Measurements from ENCODE around the gene PCSK4.
"Not testable (repeated sequence)": the region's sequence is repeated elsewhere in the genome, so short reads cannot be mapped to it uniquely, and the experiment has no call there.

GRCh38 chr19:1499231-1499630 lies 9.1 kb upstream of the PCSK4 start:
- TF ChIP-seq CTCF (IDR thresholded peaks at IDR 0.05; ENCODE audit: insufficient read depth, low read length, poor library complexity, severe bottlenecking); EZH2phosphoT487 (conservative IDR thresholded peaks at IDR 0.05; ENCODE audit: low read length): not testable (repeated sequence)

Data from SU-DHL-6 (cell line).